BLaER1 (cell line): ENCODE results near the gene C12orf56.
"Not testable (repeated sequence)": the region's sequence is repeated elsewhere in the genome, so short reads cannot be mapped to it uniquely, and the experiment has no call there.

Experiments
- H3K27ac ChIP-seq: shearing (Covaris generic); formaldehyde crosslinking; 2 replicates; pipeline ENCODE4 v1.8.1; 2022
- H3K27me3 ChIP-seq: shearing (Covaris generic); formaldehyde crosslinking; 2 replicates; pipeline ENCODE4 v1.8.1; 2022
- H3K36me3 ChIP-seq: shearing (Covaris generic); formaldehyde crosslinking; 2 replicates; pipeline ENCODE4 v1.8.1; 2022
- H3K4me1 ChIP-seq: shearing (Covaris generic); formaldehyde crosslinking; 2 replicates; pipeline ENCODE4 v1.8.1; 2022
- H3K4me2 ChIP-seq: shearing (Covaris generic); formaldehyde crosslinking; 2 replicates; pipeline ENCODE4 v1.8.1; 2022
- H3K4me3 ChIP-seq: shearing (Covaris generic); formaldehyde crosslinking; 2 replicates; pipeline ENCODE4 v1.8.1; 2022
- H3K9ac ChIP-seq: shearing (Covaris generic); formaldehyde crosslinking; 2 replicates; pipeline ENCODE4 v1.8.1; 2022
- H3K9me3 ChIP-seq: shearing (Covaris generic); formaldehyde crosslinking; 2 replicates; pipeline ENCODE4 v1.8.1; 2022
- H4K20me1 ChIP-seq: shearing (Covaris generic); formaldehyde crosslinking; 2 replicates; pipeline ENCODE4 v1.8.1; 2022
- Cebpa-rat ChIP-seq: shearing (Covaris generic); IDR thresholded peaks from 2 replicates; pipeline ENCODE4 v1.8.1; 2022

C12orf56 gene

GRCh38 chr12:64219145-64219544 is 171.4 kb downstream of the C12orf56 start:
- Histone ChIP-seq H3K4me2 (no peak overlapping the region), H3K36me3 (peaks cover 17% of the 10 kb centered on the region), H3K4me1 (peaks cover 22% of the 10 kb centered on the region), H3K9ac (no peak overlapping the region), H4K20me1 (no peaks in the 10 kb centered on the region), H3K27me3 (no peaks in the 10 kb centered on the region), H3K27ac (no peak overlapping the region), H3K9me3 (no peaks in the 10 kb centered on the region), H3K4me3 (no peak overlapping the region)
- no peak for TF ChIP-seq Cebpa-rat

GRCh38 chr12:64218597-64218996 is 172.0 kb downstream of the C12orf56 start:
- no peak overlapping the region for H3K27ac ChIP-seq
- H3K27me3 ChIP-seq: no peaks in the 10 kb centered on the region
- H3K4me3 ChIP-seq: no peak overlapping the region
- no peaks in the 10 kb centered on the region for H4K20me1 ChIP-seq
- H3K9me3 ChIP-seq: no peaks in the 10 kb centered on the region
- no peak overlapping the region for H3K4me2 ChIP-seq
- peaks cover 22% of the 10 kb centered on the region for H3K36me3 ChIP-seq
- no peak for TF ChIP-seq Cebpa-rat
- H3K9ac ChIP-seq: no peak overlapping the region
- H3K4me1 ChIP-seq: peaks cover 22% of the 10 kb centered on the region

GRCh38 chr12:64217643-64218042 is 172.9 kb downstream of the C12orf56 start:
- H3K4me2 ChIP-seq, H3K9me3 ChIP-seq, H3K4me3 ChIP-seq, H3K27ac ChIP-seq, H3K27me3 ChIP-seq, H4K20me1 ChIP-seq, H3K9ac ChIP-seq: not testable (repeated sequence)
- peaks cover 24% of the 10 kb centered on the region for H3K4me1 ChIP-seq
- peaks cover 32% of the 10 kb centered on the region for H3K36me3 ChIP-seq

GRCh38 chr12:64216239-64216638 is 174.3 kb downstream of the C12orf56 start:
- peaks cover 8% of the 10 kb centered on the region; the same call in 1 of the 2 replicates for H3K9me3 ChIP-seq

More at GRCh38 chr12:64216239-64216638, 174.3 kb downstream of the C12orf56 start:
- TF ChIP-seq Cebpa-rat: no peak
- H3K27ac ChIP-seq: no peak overlapping the region
- H3K9ac ChIP-seq: no peak overlapping the region
- H4K20me1 ChIP-seq: no peaks in the 10 kb centered on the region
- no peak overlapping the region for H3K4me2 ChIP-seq
- no peaks in the 10 kb centered on the region for H3K27me3 ChIP-seq
- H3K4me3 ChIP-seq: no peak overlapping the region
- peaks cover 39% of the 10 kb centered on the region for H3K36me3 ChIP-seq
- peaks cover 19% of the 10 kb centered on the region for H3K4me1 ChIP-seq
